Activated naive CD4-positive, alpha-beta T cell (primary cell): ENCODE results near the gene THSD4.

Source experiments
- DNase-seq, 4 experiments: peaks; one replicate each; lab custom pipeline; 2025; lab: John Stamatoyannopoulos, UW

THSD4 gene

GRCh38 chr15:71809346-71809745 is 694.1 kb downstream of the THSD4 start:
- no peak for DNase-seq

DNA sequence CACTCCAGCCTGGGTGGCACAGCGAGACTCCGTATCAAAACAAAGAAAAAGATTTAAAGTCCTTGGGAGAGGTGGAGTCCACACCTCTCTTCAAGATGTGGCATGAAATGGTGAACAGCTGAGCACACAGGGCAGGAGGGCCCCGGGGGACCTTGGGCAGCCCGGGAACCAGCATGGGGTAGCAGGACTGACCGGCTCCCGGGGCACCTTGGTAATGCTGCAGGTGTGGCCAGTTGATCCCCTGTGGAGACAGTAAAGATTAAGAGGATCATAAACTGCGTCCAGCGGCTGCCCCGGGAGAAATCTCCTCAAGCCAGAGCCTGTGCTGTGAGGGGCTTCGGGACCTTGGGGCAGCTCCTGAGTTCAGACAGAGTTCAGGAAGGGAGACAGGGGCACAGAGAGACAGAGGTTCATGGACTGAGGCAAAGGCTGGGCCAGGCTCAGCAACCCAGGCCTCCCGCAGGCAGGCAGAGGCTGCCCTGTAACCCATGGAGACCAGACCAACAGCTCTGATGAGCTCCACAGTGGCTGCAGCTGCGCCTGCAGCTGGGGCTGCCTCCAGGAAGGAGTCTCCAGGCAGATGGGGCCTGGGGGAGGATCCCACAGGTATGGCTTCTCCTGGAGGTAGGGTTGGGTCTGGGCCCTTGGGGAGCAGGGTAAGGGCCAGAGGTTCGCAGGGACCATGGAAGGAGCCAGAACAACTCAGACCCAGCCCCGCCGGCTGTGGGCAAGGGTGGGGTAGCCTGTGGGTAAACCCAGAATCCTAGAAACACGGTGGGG is 695.2 kb downstream of the THSD4 start, which contains the start of gene NR2E3:
NR2E3 (plus strand) TSS at position 299 of the 780 bp plus-strand sequence; CDS start at position 489, 190 bp downstream.
- DNase-seq, result no peak

DNA sequence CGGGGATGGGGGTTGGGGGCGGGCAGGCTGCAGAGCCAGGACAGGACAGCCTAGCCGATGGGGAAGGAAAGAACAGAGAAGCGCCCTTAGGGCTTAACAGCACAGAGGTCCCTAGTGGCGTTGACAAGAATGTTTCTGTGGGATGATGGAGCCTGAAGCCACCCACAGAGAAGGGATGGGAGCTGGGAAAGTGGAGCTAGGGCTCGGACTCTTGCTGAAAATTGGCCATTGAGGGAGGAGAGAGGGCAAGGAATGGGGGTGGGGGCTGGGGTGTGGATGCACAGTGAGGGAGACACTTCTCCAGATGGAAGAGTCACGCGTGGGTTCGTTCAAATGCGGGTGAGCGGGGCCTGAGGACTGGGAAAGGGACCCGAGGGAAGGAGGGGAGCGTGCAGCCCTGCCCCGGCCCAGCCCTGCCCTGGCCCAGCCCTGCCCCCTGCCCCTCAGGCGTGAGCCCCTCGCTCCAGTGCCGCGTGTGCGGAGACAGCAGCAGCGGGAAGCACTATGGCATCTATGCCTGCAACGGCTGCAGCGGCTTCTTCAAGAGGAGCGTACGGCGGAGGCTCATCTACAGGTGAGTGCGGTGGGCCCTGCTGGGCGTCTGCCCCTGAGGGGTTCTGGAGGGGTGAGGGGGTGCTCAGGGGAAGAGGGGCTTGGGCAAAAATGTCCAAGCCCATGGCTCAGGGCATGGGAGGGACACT is 695.9 kb downstream of the THSD4 start:
- no peak for DNase-seq

GRCh38 chr15:71811752-71812735 is 696.8 kb downstream of the THSD4 start:
- no peak for DNase-seq

GRCh38 chr15:71812966-71813722 is 697.9 kb downstream of the THSD4 start:
- DNase-seq, result no peak

DNA sequence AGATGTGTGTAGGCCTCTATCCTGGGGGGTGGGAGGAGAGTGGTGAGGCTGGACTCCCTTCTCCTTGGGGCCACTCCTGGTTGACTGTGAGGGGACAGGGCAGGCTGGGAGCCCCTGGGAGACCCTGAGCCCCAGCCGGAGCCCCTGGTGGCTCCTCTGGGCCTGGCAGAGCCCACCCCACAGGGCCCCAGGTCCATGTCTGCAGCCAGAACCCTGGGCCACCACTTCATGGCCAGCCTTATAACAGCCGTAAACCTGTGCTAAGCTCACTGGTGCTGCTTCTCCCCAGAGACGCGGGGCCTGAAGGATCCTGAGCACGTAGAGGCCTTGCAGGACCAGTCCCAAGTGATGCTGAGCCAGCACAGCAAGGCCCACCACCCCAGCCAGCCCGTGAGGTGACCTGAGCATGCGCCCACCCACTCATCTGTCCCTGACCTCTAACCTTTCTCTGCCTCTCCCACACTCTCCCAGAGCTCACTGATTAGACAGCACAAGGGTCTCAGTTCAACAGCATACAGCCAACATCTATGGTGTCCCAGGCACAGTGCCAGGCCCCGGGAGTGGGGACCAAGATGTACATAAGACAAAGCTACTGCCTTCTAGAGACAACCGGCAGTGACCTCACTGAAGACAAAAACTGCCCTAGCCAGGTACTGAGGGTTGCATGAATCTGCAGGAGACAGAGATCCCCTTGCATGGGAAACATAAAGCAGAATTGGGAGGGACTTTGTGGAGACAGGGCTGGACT is 698.6 kb downstream of the THSD4 start:
- DNase-seq, result no peak

GRCh38 chr15:71815301-71815700 is 700.0 kb downstream of the THSD4 start:
- no peak for DNase-seq

DNA sequence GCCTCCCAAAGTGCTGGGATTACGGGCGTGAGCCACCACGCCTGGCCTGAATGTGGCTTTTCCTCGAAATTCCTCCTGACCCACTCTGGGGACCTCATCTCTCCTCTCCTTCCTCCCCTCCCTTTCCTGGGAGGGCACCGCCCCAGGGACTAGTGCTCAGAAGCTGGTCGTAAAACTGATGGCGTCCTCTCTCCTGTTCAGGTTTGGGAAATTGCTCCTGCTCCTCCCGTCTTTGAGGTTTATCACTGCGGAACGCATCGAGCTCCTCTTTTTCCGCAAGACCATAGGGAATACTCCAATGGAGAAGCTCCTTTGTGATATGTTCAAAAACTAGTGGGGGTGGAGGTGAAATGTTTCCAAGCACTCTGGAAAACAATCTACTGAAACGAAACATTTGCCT is 702.1 kb downstream of the THSD4 start:
- no peak for DNase-seq

GRCh38 chr15:71820127-71820526 is 704.9 kb downstream of the THSD4 start:
- DNase-seq, result no peak

DNA sequence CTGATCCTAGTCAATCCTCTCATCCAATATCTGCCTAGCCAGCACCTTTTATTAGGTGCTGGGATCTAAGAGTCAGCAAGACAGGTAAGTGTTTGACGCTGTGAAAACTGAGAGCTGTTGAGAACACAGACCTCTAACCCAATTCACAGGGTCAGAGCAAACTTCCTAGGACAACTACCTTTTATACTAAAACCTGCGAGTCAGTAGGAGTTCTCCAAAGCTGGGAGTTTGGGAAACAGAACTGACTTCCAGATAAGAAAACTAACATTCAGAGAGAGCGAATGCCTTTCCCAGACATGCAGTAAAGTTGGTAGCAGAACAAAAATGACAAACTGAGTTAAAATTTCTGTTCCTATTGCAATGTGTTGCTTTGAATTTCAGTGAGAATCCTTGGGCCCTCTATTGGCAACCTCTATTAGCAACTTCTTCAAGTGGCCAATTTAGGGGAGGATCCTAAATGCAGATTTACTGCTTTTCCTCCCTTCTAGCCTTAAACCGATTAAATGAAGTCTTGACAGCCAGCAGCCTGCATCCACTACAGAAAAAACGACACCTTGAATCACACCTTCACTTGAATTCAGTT is 706.4 kb downstream of the THSD4 start:
- DNase-seq, result no peak

DNA sequence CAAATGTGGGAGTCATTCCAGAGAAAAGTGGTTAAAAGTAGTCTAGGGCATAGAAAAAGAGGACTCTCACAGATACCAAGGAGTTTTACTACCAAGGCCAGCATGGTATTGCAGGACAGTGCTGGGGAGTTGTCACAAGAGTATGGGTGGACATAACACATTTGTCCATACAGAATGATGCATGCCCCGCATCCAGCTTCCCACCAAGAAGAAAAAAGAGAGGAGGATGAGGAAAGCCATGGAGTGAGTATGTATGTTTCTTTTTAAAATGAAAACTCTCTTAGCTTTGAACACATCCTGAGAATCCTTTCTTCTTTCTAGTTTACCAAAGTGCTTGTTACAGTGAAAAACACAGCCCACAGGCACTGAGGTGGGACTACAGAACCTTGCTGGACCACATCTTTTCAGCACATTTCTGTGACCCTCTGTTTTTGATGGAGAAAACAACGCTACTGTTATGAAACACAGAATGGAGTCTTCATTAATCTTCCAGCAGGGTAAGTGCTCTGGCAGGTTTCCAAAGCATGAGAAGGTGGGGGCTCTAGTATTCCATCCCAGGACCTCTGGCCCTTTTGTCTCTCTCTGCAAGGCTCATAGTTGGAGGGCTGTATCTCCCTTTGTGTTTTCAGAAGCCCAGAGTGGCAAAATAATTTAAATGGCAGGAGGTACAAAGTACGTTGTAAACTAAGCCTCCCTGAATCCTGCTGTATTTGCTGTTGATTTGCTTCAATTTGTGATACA is 707.8 kb downstream of the THSD4 start:
- DNase-seq, result no peak

- DNase-seq, result no peak
Measured at GRCh38 chr15:71823801-71824200, 708.5 kb downstream of the THSD4 start.

GRCh38 chr15:71825021-71825730 is 709.9 kb downstream of the THSD4 start:
- DNase-seq, result no peak

- DNase-seq, result no peak
Measured at GRCh38 chr15:71826196-71826595, 710.9 kb downstream of the THSD4 start.

GRCh38 chr15:71830981-71831380 is 715.7 kb downstream of the THSD4 start:
- no peak for DNase-seq
